HCT116 (cell line): ENCODE results near the gene PRKG2. TPM values are rescaled to one million over a fixed set of nuclear protein-coding genes. Genes with fewer than 3 reads are reported as not detected.

Experiments
- ATAC-seq: fragments of 200-7000 bp; cut with Tn5 transposase; 2 replicates; pipeline ENCODE4 v1.9.1; 2020; ENCODE audit warnings: mild to moderate bottlenecking, moderate library complexity
- BruUV-seq: library from RNA; stranded (reverse); fragments of 400-500 nt; replicated peaks from 2 replicates; lab custom pipeline; 2021; lab: Mats Ljungman, UMichigan
- CTCF ChIA-PET: fragments of 300-600 bp; sonication (Branson Sonifier 250); formaldehyde crosslinking; loops from one replicate; lab custom pipeline; 2021; ENCODE audit warnings: antibody characterized with exemption; lab: Charles Lee
- POLR2A ChIA-PET: fragments of 300-600, 350-600 bp; sonication (Branson Sonifier 250); formaldehyde crosslinking; loops from one replicate; lab custom pipeline; 2021; ENCODE audit warnings: antibody characterized with exemption; lab: Charles Lee
- RAD21 ChIA-PET, 2 experiments: fragments of 300-600 bp; sonication (Branson Sonifier 250); formaldehyde crosslinking; loops; one replicate each; lab custom pipeline; 2023; ENCODE audit warnings: low total read pairs in 2 of 2; ENCODE audit not compliant: uncharacterized antibody in 2 of 2, unreplicated experiment in 2 of 2, low non-redundant PET in 1 of 2; lab: Charles Lee
- DNase-seq: peaks from one replicate; pipeline ENCODE4 v3.0.0-alpha.2; 2010; ENCODE audit warnings: low read depth, low spot score
- H2AFZ ChIP-seq: fragments of 200-600 bp; shearing (Covaris generic), sonication (generic); 2 replicates; pipeline ENCODE4 v1.6.1; 2017; ENCODE audit warnings: low read depth, mixed run types, mixed read lengths, antibody characterized with exemption, low read length; ENCODE audit not compliant: poor library complexity, severe bottlenecking
- H3K27ac ChIP-seq: 2 replicates; pipeline ENCODE4 v1.5.1; 2012; ENCODE audit warnings: low read depth, low read length
- H3K27me3 ChIP-seq: fragments of 200-600 bp; sonication (generic); 2 replicates; pipeline ENCODE4 v1.6.1; 2016; ENCODE audit warnings: mixed run types, low read length, mixed read lengths; ENCODE audit not compliant: insufficient read depth
- H3K36me3 ChIP-seq, 2 experiments: fragments of 200-500 bp in 1 of 2; fragments of 200-600 bp in 1 of 2; sonication (Bioruptor generic) in 1 of 2; sonication (generic) in 1 of 2; 2 replicates each; pipeline versions ENCODE4 v1.5.1 to v1.6.1; 2014 to 2016; ENCODE audit warnings: low read length in 2 of 2, inconsistent platforms in 1 of 2, mixed read lengths in 1 of 2, mixed run types in 1 of 2; ENCODE audit not compliant: insufficient read depth in 2 of 2, control insufficient read depth in 1 of 2
- H3K4me1 ChIP-seq, 2 experiments: fragments of 200-600 bp in 1 of 2; sonication (generic) in 1 of 2; 2 replicates each; pipeline versions ENCODE4 v1.5.1 to v1.6.1; 2012 to 2017; ENCODE audit warnings: low read length in 2 of 2, inconsistent platforms in 1 of 2, mild to moderate bottlenecking in 1 of 2, mixed read lengths in 1 of 2, mixed run types in 1 of 2, moderate library complexity in 1 of 2; ENCODE audit not compliant: insufficient read depth in 2 of 2, control insufficient read depth in 1 of 2
- H3K4me2 ChIP-seq: fragments of 200-600 bp; sonication (generic); 2 replicates; pipeline ENCODE4 v1.6.1; 2017; ENCODE audit warnings: mixed run types, low read length, mixed read lengths
- H3K4me3 ChIP-seq, 2 experiments: fragments of 200-600 bp in 1 of 2; sonication (generic) in 1 of 2; replicated peaks in 1 of 2; 2 replicates each; pipeline ENCODE4 v1.5.1; 2011 to 2016; ENCODE audit warnings: low read length in 2 of 2, control low read depth in 1 of 2, low read depth in 1 of 2, mild to moderate bottlenecking in 1 of 2, mixed read lengths in 1 of 2, mixed run types in 1 of 2
- H3K79me2 ChIP-seq: fragments of 200-600 bp; sonication (generic); 2 replicates; pipeline ENCODE4 v1.6.1; 2017; ENCODE audit warnings: mild to moderate bottlenecking, mixed run types, low read length, moderate library complexity, mixed read lengths; ENCODE audit not compliant: insufficient read depth
- H3K9ac ChIP-seq: fragments of 200-600 bp; sonication (generic); 2 replicates; pipeline ENCODE4 v1.6.1; 2016; ENCODE audit warnings: low read length, mixed read lengths
- H3K9me2 ChIP-seq: fragments of 200-600 bp; sonication (generic), shearing (Covaris generic); 2 replicates; pipeline ENCODE4 v1.6.1; 2017; ENCODE audit warnings: mixed run types, mild to moderate bottlenecking, moderate library complexity; ENCODE audit not compliant: insufficient read depth
- H3K9me3 ChIP-seq, 2 experiments: fragments of 200-500 bp in 1 of 2; fragments of 200-600 bp in 1 of 2; sonication (Bioruptor generic) in 1 of 2; sonication (generic) in 1 of 2; 2 replicates each; pipeline ENCODE4 v1.6.1; 2014 to 2017; ENCODE audit warnings: low read length in 2 of 2, mixed read lengths in 2 of 2, inconsistent platforms in 1 of 2, low read depth in 1 of 2, mild to moderate bottlenecking in 1 of 2, mixed run types in 1 of 2, moderate library complexity in 1 of 2; ENCODE audit not compliant: control insufficient read depth in 1 of 2, insufficient read depth in 1 of 2
- H4K20me1 ChIP-seq: fragments of 200-600 bp; sonication (generic), shearing (Covaris generic); 2 replicates; pipeline ENCODE4 v1.6.1; 2017; ENCODE audit warnings: mixed run types, mild to moderate bottlenecking, moderate library complexity; ENCODE audit not compliant: insufficient read depth
- CBX3 ChIP-seq: IDR thresholded peaks from 2 replicates; pipeline ENCODE4 v1.6.1; 2012; ENCODE audit warnings: low read depth
- CEBPB ChIP-seq: IDR thresholded peaks from 2 replicates; pipeline ENCODE4 v1.6.1; 2012; ENCODE audit warnings: low read depth
- EGR1 ChIP-seq: IDR thresholded peaks from 2 replicates; pipeline ENCODE4 v1.6.1; 2012; ENCODE audit warnings: low read depth
- EZH2 ChIP-seq: fragments of 200-600 bp; sonication (generic); IDR thresholded peaks from 2 replicates; pipeline ENCODE4 v1.6.1; 2017; ENCODE audit warnings: antibody characterized with exemption, mixed run types
- EZH2phosphoT487 ChIP-seq: fragments of 200-600 bp; IDR thresholded peaks from 2 replicates; pipeline ENCODE4 v1.6.1; 2018; ENCODE audit warnings: antibody characterized with exemption, borderline replicate concordance
- FOSL1 ChIP-seq: IDR thresholded peaks from 2 replicates; pipeline ENCODE4 v1.6.1; 2012; ENCODE audit warnings: low read depth
- JUND ChIP-seq: IDR thresholded peaks from 2 replicates; pipeline ENCODE4 v1.6.1; 2012
- POLR2A ChIP-seq: IDR thresholded peaks from 2 replicates; pipeline ENCODE4 v1.7.0; 2011; ENCODE audit warnings: borderline replicate concordance; ENCODE audit not compliant: insufficient read depth, insufficient read length; ENCODE audit errors: extremely low read depth
- POLR2AphosphoS5 ChIP-seq: IDR thresholded peaks from 2 replicates; pipeline ENCODE4 v1.6.1; 2011; ENCODE audit warnings: mild to moderate bottlenecking, low read depth, low read length, moderate library complexity
- RAD21 ChIP-seq: IDR thresholded peaks from 2 replicates; pipeline ENCODE4 v1.6.1; 2012; ENCODE audit warnings: low read depth, mild to moderate bottlenecking
- SP1 ChIP-seq: IDR thresholded peaks from 2 replicates; pipeline ENCODE4 v1.6.1; 2012; ENCODE audit warnings: low read depth
- SRF ChIP-seq: IDR thresholded peaks from 2 replicates; pipeline ENCODE4 v1.6.1; 2012; ENCODE audit warnings: low read depth
- ZBTB33 ChIP-seq: IDR thresholded peaks from 2 replicates; pipeline ENCODE4 v1.6.1; 2011; ENCODE audit warnings: mild to moderate bottlenecking, low read length, moderate library complexity; ENCODE audit not compliant: insufficient replicate concordance; ENCODE audit errors: extremely low read depth
- ZFX ChIP-seq: fragments of 450-650 bp; IDR thresholded peaks from 2 replicates; pipeline ENCODE4 v1.6.1; 2017
- ZNF274 ChIP-seq: fragments of 200-500 bp; sonication (Bioruptor generic); IDR thresholded peaks from 2 replicates; pipeline ENCODE4 v1.6.1; 2014; ENCODE audit warnings: mild to moderate bottlenecking, low read depth, low read length, inconsistent platforms
- intact Hi-C: fragments of 100-400 bp; cut with micrococcal nuclease; formaldehyde crosslinking; loops from 2 replicates; pipeline ENCODE4 v1.10.0; 2022
- total RNA-seq: library from RNA; stranded (reverse); gene quantifications from one replicate; pipeline ENCODE4 v1.2.1, GENCODE V29; 2021; ENCODE audit not compliant: unreplicated experiment
- TF ChIP-seq, protein P1 (sequence below): IDR thresholded peaks from 2 replicates; pipeline ENCODE4 v1.6.1; 2012
- TF ChIP-seq, protein P2 (sequence below): IDR thresholded peaks from 2 replicates; pipeline ENCODE4 v1.6.1; 2012

The PRKG2 gene
- total RNA-seq, 1 experiment from 2014 or later: 2.1 TPM

GRCh38 chr4:81227968-81228367 lies 12.9 kb upstream of the PRKG2 start:
- no peak overlapping the region for H2AFZ ChIP-seq
- no peak for ATAC-seq
- H3K9me2 ChIP-seq: no peaks in the 10 kb centered on the region
- H3K79me2 ChIP-seq: no peaks in the 10 kb centered on the region
- H3K4me1 ChIP-seq: no peaks in the 10 kb centered on the region
- ChIA-PET RAD21 (no interaction called here), POLR2A (no interaction called here), CTCF (no interaction called here)
- intact Hi-C loops: no loop called here
- no peaks in the 10 kb centered on the region for H4K20me1 ChIP-seq
- H3K27me3 ChIP-seq: no peaks in the 10 kb centered on the region
- no peak overlapping the region for H3K27ac ChIP-seq
- no peak for DNase-seq
- no peaks in the 10 kb centered on the region for H3K9me3 ChIP-seq
- no peak overlapping the region for H3K4me3 ChIP-seq
- no TSS peak for BruUV-seq
- TF ChIP-seq SP1 (no peak), JUND (no peak), CEBPB (no peak), EZH2 (no peak), EGR1 (no peak), POLR2AphosphoS5 (no peak), CBX3 (no peak), ZBTB33 (no peak), POLR2A (no peak), ZNF274 (no peak), EZH2phosphoT487 (no peak), SRF (no peak), ZFX (no peak), FOSL1 (no peak), RAD21 (no peak)
- TF ChIP-seq, protein P1, sequence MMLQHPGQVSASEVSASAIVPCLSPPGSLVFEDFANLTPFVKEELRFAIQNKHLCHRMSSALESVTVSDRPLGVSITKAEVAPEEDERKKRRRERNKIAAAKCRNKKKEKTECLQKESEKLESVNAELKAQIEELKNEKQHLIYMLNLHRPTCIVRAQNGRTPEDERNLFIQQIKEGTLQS: no peak
- TF ChIP-seq, protein P2, sequence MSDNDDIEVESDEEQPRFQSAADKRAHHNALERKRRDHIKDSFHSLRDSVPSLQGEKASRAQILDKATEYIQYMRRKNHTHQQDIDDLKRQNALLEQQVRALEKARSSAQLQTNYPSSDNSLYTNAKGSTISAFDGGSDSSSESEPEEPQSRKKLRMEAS: no peak
- H3K4me2 ChIP-seq: no peak overlapping the region
- no peak overlapping the region for H3K9ac ChIP-seq
- H3K36me3 ChIP-seq: no peaks in the 10 kb centered on the region
